ENCODE measurements around the gene INSYN1.

DNA sequence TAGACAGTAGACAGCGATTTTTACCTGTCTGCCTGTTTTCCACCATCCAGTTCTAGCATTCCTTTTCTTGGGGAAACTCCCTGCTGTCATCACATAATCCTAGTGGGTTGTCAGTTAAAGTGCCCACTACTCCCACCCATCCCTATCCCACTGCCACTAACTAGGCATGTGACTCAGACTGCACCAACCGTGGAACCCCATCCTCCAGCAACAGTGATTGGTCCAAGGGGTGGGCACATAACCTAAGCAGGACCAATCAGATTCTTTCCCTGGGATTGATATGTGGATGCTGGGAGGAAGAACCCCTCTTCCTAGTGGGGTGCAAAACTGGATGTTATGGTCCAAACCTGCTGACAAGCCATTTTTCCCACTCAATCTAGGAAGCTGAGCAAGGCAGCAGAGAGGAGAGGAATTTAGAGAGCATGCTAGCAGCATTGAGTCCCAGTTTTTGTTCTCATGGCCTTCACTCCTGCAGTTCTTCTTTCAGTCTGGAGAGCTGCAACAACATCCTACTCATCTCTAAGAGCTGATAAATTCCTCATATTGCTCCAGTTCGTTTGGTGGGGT lies 3.9 kb upstream of the INSYN1 start:
- TF ChIP-seq EP300 (IDR thresholded peaks at IDR 0.05) (no peak), POLR2AphosphoS5 (IDR thresholded peaks at IDR 0.05) (no peak), POLR2A (IDR thresholded peaks at IDR 0.05) (no peak)
- TF ChIP-seq, protein P1, sequence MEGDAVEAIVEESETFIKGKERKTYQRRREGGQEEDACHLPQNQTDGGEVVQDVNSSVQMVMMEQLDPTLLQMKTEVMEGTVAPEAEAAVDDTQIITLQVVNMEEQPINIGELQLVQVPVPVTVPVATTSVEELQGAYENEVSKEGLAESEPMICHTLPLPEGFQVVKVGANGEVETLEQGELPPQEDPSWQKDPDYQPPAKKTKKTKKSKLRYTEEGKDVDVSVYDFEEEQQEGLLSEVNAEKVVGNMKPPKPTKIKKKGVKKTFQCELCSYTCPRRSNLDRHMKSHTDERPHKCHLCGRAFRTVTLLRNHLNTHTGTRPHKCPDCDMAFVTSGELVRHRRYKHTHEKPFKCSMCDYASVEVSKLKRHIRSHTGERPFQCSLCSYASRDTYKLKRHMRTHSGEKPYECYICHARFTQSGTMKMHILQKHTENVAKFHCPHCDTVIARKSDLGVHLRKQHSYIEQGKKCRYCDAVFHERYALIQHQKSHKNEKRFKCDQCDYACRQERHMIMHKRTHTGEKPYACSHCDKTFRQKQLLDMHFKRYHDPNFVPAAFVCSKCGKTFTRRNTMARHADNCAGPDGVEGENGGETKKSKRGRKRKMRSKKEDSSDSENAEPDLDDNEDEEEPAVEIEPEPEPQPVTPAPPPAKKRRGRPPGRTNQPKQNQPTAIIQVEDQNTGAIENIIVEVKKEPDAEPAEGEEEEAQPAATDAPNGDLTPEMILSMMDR (IDR thresholded peaks at IDR 0.05): no peak
